Measurements from ENCODE around the gene SUFU. TPM values are rescaled to one million over a fixed set of nuclear protein-coding genes. Genes with fewer than 3 reads are reported as not detected.

Gene SUFU
- total and polyA plus RNA-seq, 9 donors: 4.6 to 19.1 (median 14.2) TPM

DNA sequence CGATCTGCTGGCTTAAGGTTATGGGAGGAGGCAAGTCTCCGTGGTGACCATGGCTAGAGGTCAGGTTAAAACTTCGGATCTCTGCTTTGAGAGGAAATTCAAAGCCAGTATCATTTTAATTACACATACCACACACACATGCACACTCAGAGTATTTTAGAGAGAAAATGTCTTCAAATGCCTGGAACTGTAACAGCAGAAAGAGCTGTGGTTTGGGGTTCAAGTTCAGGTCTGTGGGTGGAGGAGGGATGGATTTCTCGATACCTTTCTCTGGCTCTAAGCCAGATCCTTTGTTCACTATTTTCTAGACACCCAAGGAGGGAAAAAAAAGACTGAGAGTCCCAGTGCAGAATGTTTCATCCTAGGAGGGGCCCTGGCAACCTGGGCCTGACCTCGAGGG is 177.9 kb downstream of the SUFU start:
- H3K9me3 ChIP-seq: no peaks in the 10 kb centered on the region
- H3K36me3 ChIP-seq: no peaks in the 10 kb centered on the region
- DNase-seq: no peak
- H3K27ac ChIP-seq: no peak overlapping the region
- peaks cover 16% of the 10 kb centered on the region for H3K4me1 ChIP-seq (ENCODE audit: insufficient read depth)
- WGBS, 3 donors: 72 to 78% (median 76%) methylated on average over 5 of the region's 5 CpGs
- no peak overlapping the region for H3K4me3 ChIP-seq
- TF ChIP-seq POLR2A (IDR thresholded peaks at IDR 0.05) (no peak), EP300 (IDR thresholded peaks at IDR 0.05) (no peak)
- TF ChIP-seq, protein P1, sequence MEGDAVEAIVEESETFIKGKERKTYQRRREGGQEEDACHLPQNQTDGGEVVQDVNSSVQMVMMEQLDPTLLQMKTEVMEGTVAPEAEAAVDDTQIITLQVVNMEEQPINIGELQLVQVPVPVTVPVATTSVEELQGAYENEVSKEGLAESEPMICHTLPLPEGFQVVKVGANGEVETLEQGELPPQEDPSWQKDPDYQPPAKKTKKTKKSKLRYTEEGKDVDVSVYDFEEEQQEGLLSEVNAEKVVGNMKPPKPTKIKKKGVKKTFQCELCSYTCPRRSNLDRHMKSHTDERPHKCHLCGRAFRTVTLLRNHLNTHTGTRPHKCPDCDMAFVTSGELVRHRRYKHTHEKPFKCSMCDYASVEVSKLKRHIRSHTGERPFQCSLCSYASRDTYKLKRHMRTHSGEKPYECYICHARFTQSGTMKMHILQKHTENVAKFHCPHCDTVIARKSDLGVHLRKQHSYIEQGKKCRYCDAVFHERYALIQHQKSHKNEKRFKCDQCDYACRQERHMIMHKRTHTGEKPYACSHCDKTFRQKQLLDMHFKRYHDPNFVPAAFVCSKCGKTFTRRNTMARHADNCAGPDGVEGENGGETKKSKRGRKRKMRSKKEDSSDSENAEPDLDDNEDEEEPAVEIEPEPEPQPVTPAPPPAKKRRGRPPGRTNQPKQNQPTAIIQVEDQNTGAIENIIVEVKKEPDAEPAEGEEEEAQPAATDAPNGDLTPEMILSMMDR (IDR thresholded peaks at IDR 0.05): no peak
- intact Hi-C loops (cut with DNase I): no loop called here
- H3K27me3 ChIP-seq: no peaks in the 10 kb centered on the region

DNA sequence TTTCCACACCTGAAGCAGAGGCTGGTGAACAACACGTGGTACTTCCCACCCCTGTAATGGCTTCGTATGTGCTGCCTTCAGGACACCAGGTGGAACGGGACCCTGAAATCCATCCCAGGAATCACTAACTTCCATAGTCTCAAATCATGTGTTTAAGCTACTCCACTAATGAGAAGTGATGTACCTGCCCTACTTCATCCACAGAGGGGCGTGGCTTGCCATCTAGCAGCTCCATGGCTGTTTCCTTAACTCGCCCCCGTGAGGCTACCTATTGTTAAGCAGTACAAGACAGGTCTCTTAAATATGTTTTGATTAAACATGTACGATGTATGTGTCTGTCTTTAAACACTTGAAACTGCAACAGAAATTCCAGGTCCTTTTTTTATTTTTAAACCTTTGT is 178.6 kb downstream of the SUFU start:
- 93 to 96% (median 95%) methylated on average over 7 of the region's 7 CpGs for whole genome bisulfite sequencing, 3 donors
- intact Hi-C loops (cut with DNase I): no loop called here
- Histone ChIP-seq H3K27ac (no peak overlapping the region), H3K4me1 (ENCODE audit: insufficient read depth) (peaks cover 11% of the 10 kb centered on the region), H3K36me3 (no peaks in the 10 kb centered on the region), H3K27me3 (no peaks in the 10 kb centered on the region), H3K9me3 (no peaks in the 10 kb centered on the region), H3K4me3 (no peak overlapping the region)
- TF ChIP-seq, protein P1 (IDR thresholded peaks at IDR 0.05): no peak
- TF ChIP-seq EP300 (IDR thresholded peaks at IDR 0.05) (no peak), POLR2A (IDR thresholded peaks at IDR 0.05) (no peak)
- DNase-seq: no peak

DNA sequence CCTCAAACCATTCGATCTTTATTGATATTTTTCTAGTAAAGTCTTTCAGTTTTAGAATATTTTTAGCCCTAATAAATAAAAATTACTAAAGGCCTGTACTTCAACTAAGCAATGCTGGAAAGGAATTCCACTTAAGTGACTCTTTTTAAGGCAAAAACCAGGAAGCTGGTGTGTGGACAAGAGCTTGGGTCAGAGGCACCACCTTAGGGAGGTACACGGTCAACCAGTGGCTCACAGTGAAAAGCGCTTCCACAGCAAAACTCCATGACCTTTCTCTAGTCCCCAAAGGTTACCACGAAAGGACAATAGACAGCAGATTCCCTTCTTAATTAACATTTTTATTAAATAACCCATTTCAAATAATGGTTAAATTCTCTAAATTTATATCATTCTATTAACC is 179.2 kb downstream of the SUFU start:
- H3K27me3 ChIP-seq: no peaks in the 10 kb centered on the region
- H3K36me3 ChIP-seq: no peaks in the 10 kb centered on the region
- 87 to 89% (median 89%) methylated on average over 4 of the region's 4 CpGs for WGBS, 3 donors
- intact Hi-C loops (cut with DNase I): no loop called here
- no peak overlapping the region for H3K27ac ChIP-seq
- H3K4me1 ChIP-seq (ENCODE audit: insufficient read depth): peaks cover 6% of the 10 kb centered on the region
- no peak for TF ChIP-seq EP300 (IDR thresholded peaks at IDR 0.05)
- TF ChIP-seq, protein P1 (IDR thresholded peaks at IDR 0.05): no peak
- no peak for TF ChIP-seq POLR2A (IDR thresholded peaks at IDR 0.05)
- no peak for DNase-seq
- H3K4me3 ChIP-seq: no peak overlapping the region
- no peaks in the 10 kb centered on the region for H3K9me3 ChIP-seq

Small RNA genes lying within 50 kb of the gene (small RNA-seq; reads per million reads assigned to genes)
- not detected for gene RNU6-43P

Other genes with a start within 250 kb of the SUFU start
- gene NFKB2, start 108.3 kb upstream of the SUFU start, total RNA-seq: 10 to 100 TPM; 18.5 to 42.6 (median 35.9) TPM
- 10 to 100 TPM; 16.3 to 20.5 TPM for gene NFKB2, start 108.3 kb upstream of the SUFU start, polyA plus RNA-seq
- 10 to 100 TPM in 6 of 7 donors, 1 to 10 TPM in 1; 4.4 to 34.7 (median 24.5) TPM for gene PSD, start 85.2 kb upstream of the SUFU start, total RNA-seq
- 10 to 100 TPM in 1 of 2 donors, 1 to 10 TPM in 1; 4.6 to 12.4 TPM for gene PSD, start 85.2 kb upstream of the SUFU start, polyA plus RNA-seq
- gene FBXL15, start 83.1 kb upstream of the SUFU start, total RNA-seq: 10 to 100 TPM; 13.5 to 31.1 (median 19.3) TPM
- gene FBXL15, start 83.1 kb upstream of the SUFU start, polyA plus RNA-seq: 10 to 100 TPM in 1 of 2 donors, under 1 TPM in 1; 0.25 to 17.9 TPM
- 10 to 100 TPM; 47.7 to 70.8 (median 61.7) TPM for gene CUEDC2, start 71.4 kb upstream of the SUFU start, total RNA-seq
- 10 to 100 TPM; 34.7 to 76.5 TPM for gene CUEDC2, start 71.4 kb upstream of the SUFU start, polyA plus RNA-seq
- gene C10orf95, start 52.4 kb upstream of the SUFU start, total RNA-seq: 10 to 100 TPM in 1 of 7 donors, 1 to 10 TPM in 1, under 1 TPM in 3, not detected in 2; 0.37 to 22.3 (median 0.60) TPM
- gene C10orf95, start 52.4 kb upstream of the SUFU start, polyA plus RNA-seq: under 1 TPM in 1 of 2 donors, not detected in 1; 0.11 TPM
- 10 to 100 TPM; 38.0 to 82.3 (median 60.1) TPM for gene ACTR1A, start 1.3 kb upstream of the SUFU start, total RNA-seq
- gene ACTR1A, start 1.3 kb upstream of the SUFU start, polyA plus RNA-seq: 10 to 100 TPM; 45.3 to 83.6 TPM
- gene TRIM8, start 140.5 kb downstream of the SUFU start, total RNA-seq: 100 to 1,000 TPM in 2 of 7 donors, 10 to 100 TPM in 5; 48.5 to 120 (median 91.7) TPM
- gene TRIM8, start 140.5 kb downstream of the SUFU start, polyA plus RNA-seq: 10 to 100 TPM; 74.7 to 84.3 TPM
- 10 to 100 TPM in 6 of 7 donors, 1 to 10 TPM in 1; 9.5 to 25.6 (median 23.3) TPM for gene ARL3, start 210.4 kb downstream of the SUFU start, total RNA-seq
- gene ARL3, start 210.4 kb downstream of the SUFU start, polyA plus RNA-seq: 10 to 100 TPM; 23.0 to 23.9 TPM
- gene SFXN2, start 210.7 kb downstream of the SUFU start, total RNA-seq: 10 to 100 TPM in 6 of 7 donors, 1 to 10 TPM in 1; 8.7 to 31.2 (median 20.3) TPM
- gene SFXN2, start 210.7 kb downstream of the SUFU start, polyA plus RNA-seq: 10 to 100 TPM in 1 of 2 donors, 1 to 10 TPM in 1; 6.2 to 11.8 TPM
- 10 to 100 TPM; 45.5 to 71.8 (median 51.3) TPM for gene WBP1L, start 240.0 kb downstream of the SUFU start, total RNA-seq
- 10 to 100 TPM; 40.6 to 46.5 TPM for gene WBP1L, start 240.0 kb downstream of the SUFU start, polyA plus RNA-seq